Dedifferentiated amniotic fluid mesenchymal stem cell (primary cell): Measurements from ENCODE around the gene FPR1.

ENCODE experiments used
- DNase-seq: peaks from one replicate; pipeline ENCODE4 v3.0.0-alpha.2; 2016; ENCODE audit errors: extremely low spot score

The FPR1 gene

DNA sequence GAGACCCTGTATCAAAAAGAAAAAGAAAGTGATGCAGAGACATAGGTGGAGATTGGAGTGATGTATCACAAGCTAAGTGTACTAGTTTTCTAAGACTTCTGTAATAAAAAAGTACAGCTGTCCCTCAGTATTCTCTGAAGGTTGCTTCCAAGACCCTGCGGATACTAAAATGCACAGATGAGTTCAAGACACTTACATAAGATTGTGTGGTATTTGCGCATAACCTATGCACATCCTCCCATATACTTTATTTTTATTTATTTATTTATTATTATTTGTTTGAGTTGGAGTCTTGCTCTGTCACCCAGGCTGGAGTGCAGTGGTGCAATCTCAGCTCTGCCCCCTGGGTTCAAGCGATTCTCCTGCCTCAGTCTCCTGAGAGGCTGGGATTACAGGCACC, 14.3 kb downstream of the FPR1 start:
- no peak for DNase-seq

DNA sequence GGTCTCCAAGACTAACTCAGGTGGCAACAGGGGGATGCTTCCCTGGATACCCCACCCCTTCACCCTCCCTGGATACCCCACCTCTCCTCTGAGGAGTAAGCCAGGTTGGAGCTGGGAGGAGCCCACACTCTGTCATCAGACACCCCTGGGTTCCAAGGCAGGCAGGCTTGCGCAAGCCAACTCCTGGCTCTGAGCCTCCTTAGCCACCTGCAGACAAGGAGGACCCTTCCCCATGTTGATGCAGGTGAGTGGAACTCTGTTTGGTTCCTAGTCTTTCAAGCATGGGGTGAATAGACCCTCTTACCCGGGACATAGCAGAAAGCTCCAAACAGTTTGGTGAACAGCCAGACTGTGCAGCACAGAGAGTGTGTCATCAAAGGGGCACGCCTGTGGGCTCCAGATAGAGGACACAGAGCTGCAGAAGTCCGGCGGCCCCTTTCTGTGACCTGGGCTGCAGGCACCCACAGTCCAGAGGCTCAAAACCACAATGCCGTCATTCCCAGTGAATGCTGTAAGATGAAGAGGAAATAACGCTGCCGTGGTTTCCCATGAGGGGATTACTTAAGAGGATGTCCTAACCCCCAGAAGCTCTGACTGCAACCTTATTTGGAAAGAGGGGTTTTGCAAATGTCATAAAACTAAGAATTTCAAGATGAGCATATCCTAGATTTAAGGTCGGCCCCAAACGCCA, 15.8 kb downstream of the FPR1 start:
- DNase-seq: no peak

DNA sequence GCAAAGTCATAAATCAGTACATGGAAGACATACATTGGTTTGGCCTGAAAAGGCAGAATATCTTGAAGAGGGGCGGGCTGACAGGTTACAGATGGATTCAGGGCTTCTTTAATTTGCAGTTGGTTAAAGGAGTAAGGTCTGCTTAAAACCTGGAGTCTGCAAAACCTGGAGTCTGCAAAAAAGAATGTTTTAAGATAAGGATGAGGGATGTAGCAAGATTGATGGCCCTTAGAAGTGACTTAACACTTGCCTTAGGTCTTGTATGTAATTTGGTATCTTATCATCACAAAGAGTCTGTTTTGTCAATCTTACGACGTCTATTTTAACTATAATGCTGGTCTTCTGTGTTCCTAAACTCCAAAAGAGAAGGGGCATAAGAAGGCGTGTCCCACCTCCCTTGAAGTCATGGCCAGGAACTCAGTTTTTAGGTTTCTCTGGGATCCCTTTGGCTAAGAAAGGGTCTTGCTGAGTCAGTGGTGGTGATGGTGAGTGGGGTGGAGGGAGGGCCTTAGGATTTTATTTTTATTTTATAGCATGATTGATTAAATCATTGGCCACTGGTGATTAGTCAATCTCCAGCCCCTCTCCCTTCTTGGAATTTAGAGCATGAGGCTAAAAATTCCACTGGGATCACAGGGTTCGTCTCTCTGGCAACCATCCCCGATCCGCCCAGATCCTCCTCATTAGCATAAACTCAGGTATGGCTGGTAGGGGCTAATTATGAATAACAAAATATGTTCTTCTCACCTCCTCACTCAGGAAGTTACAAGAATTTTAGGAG, 17.7 kb downstream of the FPR1 start:
- no peak for DNase-seq

DNA sequence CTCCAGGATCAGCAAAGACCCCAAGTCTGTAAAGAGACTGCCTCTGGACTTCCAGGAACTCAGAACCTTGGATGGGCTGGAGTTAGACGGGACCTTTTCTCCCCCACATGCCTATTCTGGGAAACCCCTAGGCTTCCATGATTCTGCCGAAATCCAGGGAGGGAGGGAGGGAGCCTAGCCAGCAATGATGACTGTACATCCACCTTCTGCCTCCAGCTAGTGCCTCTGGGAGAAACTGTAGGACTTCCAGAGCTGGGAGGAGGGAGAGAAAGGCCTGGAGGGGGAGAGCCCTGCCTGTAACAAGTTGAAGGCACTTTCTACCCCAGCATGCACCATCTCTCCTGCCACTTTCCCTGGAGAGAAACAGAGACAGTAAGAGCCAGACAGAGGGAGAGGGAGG, 21.9 kb downstream of the FPR1 start:
- DNase-seq: no peak

DNA sequence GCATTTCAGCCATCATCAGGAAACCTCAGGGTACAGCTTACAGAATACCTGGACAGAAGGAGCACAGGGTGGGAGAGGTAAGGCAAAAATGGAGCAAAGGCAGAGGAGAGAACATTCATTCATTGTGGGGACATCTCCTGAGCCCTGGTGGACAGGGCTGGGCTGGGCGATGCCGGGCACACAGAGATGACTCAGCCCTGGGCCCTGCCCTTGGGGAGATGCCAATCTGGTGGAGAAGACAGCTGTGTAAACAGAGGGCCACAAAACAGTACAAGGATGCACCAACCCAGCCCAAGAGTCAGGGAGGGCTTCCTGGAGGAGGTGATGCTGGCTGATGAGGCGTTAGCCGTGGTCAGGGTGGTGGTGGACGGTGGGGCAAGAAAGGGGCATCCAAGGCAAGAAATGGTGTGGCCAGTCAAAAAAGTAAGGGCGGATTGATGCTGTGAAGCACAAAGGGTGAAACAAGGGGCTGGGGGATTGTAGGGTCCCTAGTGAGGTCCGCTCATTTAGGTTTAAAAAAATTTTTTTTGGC, 24.3 kb downstream of the FPR1 start:
- DNase-seq: peak; percentile 15

DNA sequence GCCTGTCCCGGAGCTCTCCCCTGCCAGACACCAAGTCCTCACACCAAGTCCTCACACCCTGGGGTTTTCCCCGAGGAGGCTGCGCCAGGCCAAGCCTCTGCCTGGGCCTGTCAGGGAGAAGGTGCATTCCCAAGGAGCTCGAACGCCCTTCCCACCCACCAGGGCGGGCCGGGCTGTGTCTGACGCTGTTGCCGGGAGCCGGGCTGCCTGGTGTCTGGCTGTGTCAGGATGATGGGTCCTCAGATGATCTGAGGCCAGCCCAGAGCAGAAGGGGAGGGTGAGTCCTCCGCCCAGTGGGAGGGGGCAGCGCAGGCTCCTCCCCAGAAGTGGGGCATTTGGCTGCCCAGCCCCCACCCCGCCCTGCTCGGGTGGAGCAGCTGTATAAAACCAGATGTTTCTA, 25.6 kb downstream of the FPR1 start:
- DNase-seq: peak; percentile 48

DNA sequence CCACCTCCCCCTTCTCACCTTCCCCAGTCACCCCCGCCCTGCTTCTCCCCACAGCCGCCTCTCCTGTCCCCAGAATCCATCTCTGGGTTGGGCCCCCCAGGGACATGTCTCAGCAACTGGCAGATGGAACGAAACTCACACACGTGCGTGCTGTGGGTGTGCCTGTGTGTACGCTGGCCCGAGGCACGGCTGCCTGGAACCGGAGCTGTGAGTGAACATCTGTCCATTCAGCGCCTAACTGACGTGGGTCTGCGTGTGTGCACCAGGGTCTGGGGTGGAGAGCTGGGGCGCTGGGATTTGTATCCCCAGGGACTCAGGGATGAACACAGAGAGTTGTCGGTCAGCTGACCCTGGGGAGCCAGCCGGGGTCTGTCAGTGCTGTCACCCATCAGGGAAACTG, 27.1 kb downstream of the FPR1 start:
- no peak for DNase-seq

DNA sequence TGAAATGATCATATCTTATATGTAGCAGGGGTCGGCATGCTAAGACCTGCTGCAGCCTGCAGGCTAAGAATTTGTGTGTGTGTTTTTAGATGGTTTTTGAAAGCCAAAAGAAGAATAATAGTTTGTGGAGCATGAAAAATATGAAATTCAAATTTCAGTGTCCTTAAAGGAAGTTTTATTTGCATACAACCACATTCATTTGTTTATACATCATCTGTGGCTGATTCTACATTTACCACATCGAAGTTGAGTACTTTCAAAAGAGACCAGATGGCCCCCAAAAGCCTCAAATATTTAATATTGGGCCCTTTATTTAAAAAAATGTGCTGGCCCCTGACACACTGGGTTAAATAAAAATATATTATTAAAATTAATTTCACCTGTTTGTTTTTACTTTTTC, 29.2 kb downstream of the FPR1 start:
- no peak for DNase-seq

DNA sequence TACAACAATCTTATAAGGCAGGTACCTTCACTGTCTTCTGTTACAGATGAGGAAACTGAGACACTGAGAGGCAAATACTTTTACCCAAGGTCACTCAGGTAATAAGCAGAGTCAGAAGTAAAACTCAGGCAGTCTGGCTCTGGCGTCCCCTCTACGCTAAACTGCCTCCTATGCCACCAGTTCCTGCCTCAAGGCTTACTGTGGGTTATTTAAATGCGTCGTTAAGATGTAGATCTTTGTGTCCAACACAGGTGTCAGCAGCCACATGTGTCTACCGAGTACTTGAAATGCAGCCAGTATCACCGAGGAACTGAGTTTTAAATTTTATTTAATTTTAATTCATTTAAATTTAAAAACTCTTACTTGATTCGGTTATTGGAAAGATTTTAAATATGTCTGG, 29.8 kb downstream of the FPR1 start:
- no peak for DNase-seq

DNA sequence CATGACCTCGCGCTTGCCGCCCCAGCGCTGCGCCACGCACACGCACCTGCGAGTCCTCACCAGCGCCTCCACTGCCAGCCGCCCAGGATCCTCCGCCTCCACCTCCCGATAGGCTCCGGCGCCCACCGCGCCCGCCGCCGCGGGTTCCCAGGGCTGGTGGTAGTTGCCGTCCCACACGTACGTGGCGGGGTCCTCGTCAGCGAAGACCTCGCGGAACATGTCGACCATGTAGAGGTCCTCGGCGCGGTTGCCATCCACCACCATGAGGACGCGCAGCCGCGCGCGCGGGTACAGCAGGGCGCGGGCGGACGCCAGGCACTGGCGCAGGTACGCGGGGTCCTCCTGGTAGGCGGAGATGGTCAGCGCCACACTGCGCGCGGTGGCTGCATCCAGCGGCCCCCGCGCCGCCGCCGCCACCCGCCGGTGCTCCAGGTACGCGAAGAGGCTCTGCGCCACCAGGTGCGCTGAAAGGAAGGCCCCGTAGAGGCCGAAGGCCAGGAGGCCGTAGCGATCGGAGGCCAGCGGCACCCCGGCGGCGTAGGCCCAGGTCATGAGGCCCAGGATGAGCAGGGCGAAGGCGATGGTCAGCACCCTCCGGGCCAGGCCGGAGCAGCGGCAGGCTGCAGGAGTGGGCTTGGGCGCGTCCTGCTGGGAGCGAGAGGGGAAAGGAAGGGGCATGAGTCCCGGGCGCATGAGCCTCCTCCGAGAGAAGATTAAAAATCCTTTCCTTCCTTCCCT, 32.3 kb downstream of the FPR1 start:
- no peak for DNase-seq

DNA sequence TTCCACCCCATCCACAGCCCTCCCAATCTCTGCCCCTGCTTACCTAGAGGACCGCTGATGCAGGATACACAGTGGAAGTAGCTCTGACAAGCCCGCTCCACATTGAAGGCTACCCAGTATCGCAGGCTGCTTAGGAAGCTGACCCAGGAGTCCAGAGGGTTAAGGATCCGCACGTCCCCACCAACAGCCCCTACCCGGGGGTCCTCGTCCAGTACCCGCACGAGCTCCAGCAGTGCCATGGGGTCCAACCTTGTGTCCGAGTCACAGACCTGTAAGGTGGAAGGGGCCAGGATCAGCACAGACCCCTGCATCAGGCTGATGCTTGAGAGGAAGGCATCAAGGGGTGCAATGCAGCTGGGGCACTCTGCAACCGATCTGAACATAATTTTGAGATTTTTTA, 34.8 kb downstream of the FPR1 start:
- DNase-seq: no peak

DNA sequence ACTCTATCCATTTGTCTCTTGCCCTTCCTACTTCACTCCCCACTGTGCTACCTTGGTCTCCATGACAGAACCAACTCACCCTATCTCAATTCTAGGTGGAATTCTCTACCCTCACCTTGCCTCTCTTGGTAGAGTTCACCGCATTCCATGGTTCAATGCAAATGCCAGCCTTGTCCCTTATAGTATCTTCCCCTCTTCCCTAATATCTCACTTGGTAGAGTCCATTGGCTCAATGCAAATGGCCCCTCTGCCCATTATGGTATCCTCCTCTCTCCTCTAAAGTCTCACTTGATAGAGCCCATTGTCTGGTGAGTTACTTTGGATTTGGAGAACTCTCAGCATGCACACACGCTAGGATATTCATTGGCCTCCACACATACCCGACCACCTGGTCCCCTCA, 35.8 kb downstream of the FPR1 start:
- no peak for DNase-seq

DNA sequence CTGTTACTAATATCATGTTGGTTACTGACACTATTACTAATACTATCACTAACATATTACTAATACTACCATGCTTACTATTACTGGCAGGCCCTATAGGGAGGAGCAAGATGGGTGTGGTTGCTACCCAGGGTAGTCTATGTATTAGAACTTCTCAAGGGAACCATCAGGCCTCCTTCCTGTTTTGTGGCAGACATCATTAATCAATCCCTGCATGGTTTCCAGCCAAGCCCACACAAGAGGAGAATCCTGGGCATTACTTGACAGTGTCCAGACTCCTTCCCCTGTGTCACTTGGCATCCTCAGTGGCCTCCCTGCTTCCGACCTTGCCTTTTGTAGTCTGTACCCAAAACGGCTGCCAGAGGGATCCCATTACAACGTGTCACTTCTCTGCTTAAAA, 36.8 kb downstream of the FPR1 start:
- DNase-seq: no peak

DNA sequence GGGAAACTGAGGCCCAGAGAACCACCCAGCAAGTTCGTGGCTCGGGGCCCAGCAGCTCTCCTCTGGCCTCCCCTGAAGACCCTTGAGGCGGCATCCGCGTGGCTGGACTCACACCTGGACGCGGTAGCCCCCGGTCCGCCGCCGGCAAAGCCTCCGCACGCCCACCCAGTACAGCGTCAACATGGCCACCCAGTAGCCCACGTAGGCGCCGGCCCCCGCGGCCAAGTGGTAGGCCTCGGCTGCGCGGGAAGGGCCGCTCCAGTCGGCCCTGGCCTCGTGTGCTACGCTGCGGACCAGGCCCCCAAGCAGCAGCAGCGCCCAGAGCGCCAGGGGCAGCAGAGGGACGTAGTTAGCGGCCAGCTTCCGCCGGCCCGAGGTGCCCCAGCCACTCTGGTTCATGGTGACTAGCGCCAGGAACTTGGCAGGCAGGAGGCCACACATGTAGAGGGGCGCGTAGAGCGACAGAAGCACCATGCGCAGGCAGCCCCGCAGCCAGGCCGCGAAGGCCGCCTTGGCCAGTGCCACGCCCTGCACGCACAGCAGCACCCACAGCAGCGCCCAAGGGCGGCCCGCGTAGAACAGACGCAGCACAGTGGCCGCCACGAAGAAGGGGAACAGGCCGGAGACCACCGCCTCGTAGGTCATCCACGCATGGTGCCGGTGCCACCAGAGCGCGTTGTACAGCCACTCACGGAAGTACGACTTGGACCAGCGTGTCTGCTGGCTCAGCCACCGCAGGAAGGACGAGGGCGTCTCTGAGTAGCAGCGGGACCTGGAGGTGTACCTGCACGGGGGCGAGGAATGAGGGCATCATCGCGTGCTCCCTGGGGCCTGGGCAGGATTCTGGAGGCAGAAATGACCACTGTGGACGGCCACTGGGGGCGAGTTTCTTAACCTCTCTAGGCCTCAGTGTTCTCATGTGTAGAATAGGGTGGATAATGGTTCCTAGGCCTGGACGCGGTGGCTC, 38.1 kb downstream of the FPR1 start:
- no peak for DNase-seq

DNA sequence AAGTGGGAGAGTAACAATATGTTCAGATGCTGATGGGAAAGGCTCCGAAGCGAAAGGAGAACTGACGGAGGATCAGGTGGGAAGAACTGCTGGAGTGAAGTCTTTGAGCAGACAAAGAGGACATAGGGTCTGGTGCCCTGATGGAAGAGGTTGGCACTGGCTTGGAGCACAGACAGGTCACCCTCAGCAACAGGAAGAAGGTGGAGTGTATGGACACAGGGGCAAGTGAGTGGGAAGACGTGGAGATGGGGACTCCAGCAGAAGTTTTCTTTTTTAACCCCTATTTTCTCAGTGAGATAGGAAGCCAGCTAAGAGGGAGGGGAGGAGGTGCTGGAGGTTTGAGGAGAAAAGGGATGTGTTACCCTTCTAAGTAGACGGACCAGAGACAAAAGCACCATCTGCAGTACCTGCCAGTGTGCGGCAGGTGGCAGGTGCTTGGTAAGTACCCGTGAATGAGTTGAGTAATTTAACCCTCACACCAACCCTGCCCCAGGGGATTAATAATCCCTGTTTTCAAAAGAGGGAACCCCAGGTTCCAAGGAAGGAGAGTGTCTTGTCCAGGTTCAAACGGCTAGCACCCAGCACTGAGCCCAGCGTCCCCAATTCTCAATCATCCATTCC, 39.1 kb downstream of the FPR1 start:
- no peak for DNase-seq

DNA sequence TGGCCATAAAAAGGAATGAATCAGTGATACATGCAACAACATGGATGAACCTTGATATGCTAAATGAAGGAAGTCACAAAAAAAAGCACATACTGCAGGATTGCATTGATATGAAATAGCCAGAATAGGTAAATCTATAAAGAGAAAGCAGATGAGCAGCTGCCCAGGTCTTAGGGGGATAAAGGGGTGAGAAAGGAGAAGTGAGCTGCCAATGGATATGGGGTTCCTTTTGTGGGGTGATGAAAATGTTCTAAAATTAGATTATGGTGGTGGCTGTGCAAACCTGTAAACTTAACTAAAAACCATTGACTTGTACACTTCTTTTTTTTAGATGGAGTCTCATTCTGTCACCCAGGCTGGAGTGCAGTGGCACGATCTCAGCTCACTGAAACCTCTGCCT, 40.0 kb downstream of the FPR1 start:
- DNase-seq: no peak

DNA sequence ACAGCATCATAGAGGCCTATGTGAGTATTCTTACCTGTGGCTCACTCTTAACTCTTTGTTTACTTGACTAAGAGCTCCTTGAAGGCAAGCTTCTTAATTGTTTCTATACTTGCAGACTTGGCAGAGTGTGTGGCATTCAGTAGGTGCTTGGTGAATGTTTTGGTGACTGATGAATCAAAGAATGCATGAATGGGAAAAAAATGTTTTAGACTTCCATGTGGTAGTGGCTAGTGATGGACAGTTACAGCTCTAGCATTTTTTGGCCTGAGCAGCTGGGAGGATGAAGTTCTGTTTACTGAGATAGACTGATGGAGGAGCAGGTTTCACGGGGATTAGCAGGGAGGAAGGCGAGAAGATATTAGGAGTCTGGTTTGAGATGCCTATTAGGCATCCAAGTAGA, 41.5 kb downstream of the FPR1 start:
- DNase-seq: no peak

DNA sequence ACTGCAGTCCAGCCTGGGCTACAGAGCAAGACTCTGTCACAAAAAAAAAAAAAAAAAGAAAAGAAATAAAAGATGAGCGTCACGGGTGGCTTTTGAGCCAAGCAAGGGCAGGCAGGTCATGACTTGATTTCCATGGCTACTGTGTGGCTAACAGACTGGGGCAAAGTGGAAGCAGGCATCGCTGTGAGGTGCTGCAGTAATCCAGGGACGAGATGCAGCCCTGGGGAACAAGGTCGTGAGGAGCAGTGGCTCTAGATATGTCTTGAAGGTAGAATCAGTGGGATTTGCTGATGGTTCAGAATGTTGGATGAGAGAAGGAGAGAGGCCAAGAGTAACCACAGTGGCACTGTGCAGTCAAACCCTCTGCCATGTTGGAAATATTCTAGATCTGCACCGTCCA, 42.1 kb downstream of the FPR1 start:
- no peak for DNase-seq

DNA sequence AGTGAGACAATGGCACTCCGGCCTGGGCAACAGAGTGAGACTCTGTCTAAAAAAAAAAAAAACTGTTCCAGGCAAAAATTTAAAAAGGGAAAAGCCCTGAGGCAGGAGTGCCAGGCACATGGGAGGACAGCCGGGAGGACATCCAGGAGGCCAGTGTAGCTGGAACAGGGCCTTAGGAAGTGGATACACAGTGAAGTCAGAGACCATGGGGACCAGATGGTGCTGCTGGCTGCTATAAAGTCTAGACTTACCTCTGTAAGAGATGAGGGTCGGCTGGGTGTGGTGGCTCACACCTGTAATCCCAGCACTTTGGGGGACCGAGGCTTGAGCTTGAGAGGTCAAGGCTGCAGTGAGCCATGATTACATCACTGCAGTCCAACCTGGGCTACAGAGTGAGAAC, 42.9 kb downstream of the FPR1 start:
- no peak for DNase-seq

DNA sequence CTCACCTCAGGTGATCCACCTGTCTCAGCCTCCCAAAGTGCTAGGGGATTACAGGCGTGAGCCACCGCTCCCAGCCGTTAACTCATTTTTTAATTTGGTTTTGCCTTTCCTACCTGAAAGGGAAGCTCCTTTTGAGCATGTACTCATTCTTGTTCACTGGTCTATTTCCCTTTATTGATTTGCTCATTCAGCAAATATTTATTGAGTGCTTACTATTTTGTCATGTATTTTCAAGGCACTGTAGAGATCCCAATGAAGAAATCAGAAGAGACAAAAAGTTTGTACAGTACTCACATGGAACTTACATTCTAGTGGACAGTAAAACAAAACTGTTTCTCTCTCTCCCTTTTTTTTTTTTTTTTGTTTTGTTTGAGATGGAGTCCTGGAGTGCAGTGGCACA, 44.8 kb downstream of the FPR1 start:
- no peak for DNase-seq

DNA sequence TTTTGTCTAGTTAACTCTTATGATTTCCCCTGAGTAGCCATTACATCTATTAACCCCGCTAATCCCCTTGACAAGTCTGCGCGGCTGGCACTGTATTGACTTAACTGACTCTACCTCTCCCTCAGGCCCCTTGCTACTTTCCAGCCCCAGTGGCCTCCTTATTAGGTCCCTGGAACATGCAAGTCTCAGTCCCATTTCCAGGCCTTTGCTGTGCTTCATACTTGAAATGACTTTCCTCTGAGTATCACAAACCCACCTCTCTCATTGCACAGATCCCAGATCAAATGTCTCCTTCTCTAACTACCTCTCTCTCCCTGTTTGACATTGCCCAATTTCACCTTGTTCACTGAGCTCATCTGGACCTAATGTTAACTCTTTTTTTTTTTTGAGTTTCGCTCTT, 45.4 kb downstream of the FPR1 start:
- no peak for DNase-seq
